Measurements from ENCODE around the gene SDF2L1.
"Not testable (repeated sequence)": the region's sequence is repeated elsewhere in the genome, so short reads cannot be mapped to it uniquely, and the experiment has no call there.

The SDF2L1 gene

DNA sequence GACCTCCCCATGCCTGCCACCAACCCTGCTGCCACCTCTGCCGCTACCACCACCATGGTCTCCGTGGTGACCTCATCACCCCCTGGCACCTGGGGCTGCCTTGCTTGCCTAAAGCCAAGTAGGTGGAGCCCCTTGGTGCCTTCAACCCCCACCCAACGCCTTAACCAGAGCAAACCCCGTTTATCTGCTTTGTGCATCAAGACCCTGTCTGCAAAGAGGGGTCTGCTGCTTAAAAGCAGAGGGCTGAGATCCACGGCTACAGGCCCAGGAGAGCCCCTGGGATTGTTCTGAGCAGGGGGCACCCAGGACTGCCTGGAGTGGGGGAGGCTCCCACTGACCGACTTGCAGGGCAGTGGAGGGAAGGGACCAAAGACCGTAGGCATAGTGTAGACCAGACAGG is 18.8 kb downstream of the SDF2L1 start:
- in situ Hi-C loops (cut with HindIII; ENCODE audit: low sequenced_read_pairs), result no loop called here

DNA sequence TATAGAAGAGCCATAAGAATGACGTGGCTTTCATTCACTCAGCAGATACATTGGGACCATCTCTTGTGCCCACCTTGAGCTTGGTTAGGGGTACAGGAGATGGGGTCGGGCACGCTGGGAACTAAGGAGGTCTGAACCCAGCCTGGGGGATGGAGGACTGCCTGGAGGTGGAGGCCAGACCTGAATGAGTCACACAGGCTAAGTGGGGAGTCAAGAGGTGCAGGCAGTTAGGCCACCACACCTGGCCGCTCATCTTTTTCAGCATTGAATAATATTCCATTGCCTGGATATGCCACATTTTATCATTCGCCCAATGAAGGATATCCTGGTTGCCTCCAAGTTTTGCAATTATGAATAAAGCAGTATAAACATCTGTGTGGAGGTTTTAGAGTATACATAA is 19.9 kb downstream of the SDF2L1 start:
- in situ Hi-C loops (cut with HindIII; ENCODE audit: low sequenced_read_pairs), result no loop called here

DNA sequence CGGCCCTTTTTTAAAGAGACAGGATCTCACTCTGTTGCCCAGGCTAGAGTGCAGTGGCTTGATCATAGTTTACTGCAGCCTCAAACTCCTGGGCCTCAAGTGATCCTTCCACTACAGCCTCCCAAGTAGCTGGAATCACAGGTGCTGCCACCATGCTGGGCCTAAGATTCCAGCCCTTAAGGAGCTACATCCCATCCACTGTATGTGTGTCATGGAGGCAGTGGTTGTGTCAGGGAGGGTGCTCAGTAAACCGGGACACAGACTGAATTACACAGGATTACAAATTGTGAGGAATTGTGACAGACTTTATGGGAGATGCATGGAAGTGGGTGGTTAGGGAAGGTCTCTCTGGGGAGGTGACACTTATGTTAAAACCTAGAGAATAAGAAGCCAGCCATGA is 21.6 kb downstream of the SDF2L1 start:
- in situ Hi-C loops (cut with HindIII; ENCODE audit: low sequenced_read_pairs), result no loop called here

DNA sequence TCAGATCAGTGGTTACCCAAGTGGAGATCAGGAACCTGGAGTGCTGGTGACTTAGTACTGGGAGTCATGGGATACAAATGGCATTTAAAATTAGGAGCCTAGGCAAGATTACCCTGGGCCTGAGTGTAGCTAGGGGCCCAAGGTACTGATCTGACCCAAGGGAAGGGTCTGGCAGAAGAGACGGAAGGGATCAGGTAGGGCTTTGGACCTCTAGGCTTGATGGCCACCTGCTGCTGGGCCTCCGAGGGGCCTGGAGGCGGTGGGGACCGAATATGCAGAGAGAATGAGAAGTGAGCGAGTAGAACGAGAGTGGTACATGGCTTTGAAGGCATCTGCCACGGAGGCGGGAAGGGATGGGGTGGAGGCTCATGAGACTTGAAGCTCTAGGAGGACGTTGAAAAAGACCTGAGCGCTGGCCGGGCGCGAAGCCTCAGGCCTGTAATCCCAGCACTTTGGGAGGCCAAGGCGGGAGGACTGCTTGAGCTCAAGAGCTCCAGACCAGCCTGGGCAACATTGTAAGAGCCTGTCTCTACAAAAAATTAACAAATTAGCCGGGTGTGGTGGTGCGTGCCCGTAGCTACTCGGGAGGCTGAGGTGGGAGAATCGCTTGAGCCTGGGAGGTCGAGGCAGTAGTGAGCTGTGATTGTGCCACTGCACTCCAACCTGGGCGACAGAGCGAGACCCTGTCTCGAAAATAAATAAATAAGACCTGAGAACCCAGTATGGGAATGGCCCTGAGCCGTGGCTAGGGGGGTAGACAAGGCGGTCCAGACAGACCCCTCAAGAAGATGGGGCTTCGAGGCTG is 23.1 kb downstream of the SDF2L1 start:
- in situ Hi-C loops (cut with HindIII; ENCODE audit: low sequenced_read_pairs), result no loop called here

DNA sequence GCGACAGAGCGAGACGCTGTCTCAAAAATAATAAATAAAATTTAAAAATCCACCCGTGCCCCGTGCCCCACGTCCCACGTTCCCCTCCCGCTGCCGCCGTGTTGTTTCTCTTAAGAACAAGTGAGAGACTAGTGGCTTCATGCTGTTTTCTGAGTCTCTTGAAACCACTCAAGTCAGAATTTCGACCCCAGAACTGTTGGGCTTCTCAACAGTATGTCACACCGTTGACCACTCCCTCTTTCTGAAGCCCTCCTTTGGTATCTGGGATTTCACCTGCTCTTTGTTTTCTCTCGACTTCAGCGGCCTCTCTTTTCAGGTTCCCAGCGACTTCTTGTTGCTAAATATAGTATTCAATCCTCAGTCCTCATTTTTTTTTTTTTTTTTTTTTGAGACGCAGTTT is 24.7 kb downstream of the SDF2L1 start:
- in situ Hi-C loops (cut with HindIII; ENCODE audit: low sequenced_read_pairs), result no loop called here

DNA sequence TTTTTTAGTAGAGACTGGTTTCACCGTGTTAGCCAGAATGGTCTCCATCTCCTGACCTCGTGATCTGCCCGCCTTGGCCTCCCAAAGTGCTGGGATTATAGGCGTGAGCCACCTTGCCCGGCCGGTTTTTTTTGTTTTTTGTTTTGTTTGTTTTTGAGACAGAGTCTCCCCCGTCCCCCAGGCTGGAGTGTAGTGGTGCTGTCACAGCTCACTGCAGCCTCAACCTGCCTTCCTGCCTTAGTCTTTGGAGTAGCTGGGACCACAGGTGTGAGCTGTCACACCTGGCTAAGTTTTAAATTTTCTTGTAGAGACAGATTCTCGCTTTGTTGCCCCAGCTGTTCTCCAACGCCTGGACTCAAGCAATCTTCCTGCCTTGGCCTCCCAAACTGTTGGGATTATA is 26.9 kb downstream of the SDF2L1 start:
- in situ Hi-C loops (cut with HindIII; ENCODE audit: low sequenced_read_pairs), result no loop called here

DNA sequence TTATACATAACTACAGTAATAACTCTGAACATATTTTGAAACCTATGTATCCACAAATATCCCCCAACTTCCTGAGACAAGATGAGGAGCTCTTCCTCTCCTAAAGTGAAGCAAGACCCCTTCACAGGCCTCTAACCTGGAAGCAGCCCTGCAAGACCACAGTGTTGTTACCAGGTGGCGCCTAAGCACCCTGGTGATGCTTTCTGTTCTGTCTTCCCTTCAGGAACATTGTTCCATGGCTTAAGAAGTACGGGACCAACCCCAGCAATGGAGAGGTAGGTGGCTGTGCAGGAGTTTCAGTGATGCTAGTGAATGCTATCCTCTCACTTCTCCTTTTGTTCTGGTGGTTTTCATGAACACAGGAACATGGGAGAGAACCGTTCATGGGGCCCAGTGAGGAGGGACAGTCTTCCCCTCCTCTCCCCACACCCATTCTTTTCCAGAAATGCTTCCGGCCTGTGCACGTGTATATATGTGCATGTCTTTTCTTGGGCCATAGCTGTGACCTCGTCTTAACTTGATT is 30.1 kb downstream of the SDF2L1 start:
- in situ Hi-C loops (cut with HindIII; ENCODE audit: low sequenced_read_pairs), result no loop called here

DNA sequence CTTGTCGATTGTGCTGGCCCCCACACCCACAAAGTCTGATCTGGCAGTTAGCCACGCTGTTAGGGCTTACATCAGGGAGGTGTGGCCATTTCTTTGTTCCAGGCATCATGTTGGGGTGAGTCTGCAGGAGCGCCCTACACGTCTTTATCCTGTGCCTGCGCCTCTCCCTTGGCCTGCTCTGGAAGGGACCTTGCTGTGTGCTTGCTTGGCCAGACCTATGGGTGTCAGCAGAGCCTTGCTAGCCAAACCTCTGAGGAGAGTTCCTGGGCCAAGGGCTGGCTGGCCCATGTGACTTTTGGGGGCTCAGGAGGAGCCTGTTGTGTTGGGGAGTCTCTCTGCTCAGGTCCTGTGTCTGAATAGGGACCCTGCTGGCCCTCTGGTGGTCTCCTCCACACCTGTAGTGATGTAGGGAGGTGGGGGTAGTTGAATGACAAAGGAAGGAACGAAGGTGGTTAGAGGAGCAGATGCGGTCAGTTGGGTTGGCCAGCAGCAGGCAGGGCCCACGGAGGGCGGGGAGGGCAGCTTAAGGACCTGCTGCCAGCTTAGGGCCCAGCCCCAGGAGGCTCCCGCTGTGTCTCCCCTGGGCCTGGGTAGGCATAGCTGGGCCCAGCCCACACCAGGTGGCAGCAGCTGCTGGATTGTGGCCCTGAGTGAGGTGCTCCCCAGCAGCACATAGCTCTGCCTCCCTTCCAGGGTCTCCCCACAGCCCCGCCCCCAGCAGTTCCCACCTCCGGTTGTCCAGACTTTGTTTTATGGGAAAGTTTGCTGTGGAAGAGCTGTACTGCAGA is 31.6 kb downstream of the SDF2L1 start:
- in situ Hi-C loops (cut with HindIII; ENCODE audit: low sequenced_read_pairs), result no loop called here

DNA sequence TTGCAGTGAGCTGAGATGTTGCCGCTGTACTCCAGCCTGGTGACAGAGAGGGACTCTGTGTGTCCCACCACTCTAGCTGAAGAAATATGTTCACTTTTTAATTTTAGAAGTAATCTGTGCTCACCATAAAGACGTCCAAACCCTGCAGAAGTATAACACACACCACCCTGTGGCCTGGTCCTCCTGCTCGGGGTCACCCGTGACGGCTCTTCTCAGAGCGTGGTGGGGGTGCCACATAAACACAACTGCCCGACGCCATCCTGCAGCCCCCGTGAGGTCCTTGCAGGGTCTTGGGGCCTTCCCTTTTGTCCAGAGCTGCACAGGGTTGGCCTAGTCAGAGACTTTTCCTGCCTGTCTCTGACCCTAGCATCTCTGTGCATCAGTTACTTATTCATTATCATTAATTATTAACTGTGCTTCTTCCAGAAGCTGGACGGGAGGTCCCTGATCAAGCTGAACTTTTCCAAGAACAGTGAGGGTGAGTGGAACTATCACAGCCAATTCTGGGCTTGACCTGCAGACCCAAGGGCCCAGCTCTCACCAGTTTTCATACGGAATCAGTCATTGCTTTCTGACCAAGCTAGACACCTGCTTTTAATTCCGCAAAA is 32.6 kb downstream of the SDF2L1 start:
- in situ Hi-C loops (cut with HindIII; ENCODE audit: low sequenced_read_pairs), result no loop called here

DNA sequence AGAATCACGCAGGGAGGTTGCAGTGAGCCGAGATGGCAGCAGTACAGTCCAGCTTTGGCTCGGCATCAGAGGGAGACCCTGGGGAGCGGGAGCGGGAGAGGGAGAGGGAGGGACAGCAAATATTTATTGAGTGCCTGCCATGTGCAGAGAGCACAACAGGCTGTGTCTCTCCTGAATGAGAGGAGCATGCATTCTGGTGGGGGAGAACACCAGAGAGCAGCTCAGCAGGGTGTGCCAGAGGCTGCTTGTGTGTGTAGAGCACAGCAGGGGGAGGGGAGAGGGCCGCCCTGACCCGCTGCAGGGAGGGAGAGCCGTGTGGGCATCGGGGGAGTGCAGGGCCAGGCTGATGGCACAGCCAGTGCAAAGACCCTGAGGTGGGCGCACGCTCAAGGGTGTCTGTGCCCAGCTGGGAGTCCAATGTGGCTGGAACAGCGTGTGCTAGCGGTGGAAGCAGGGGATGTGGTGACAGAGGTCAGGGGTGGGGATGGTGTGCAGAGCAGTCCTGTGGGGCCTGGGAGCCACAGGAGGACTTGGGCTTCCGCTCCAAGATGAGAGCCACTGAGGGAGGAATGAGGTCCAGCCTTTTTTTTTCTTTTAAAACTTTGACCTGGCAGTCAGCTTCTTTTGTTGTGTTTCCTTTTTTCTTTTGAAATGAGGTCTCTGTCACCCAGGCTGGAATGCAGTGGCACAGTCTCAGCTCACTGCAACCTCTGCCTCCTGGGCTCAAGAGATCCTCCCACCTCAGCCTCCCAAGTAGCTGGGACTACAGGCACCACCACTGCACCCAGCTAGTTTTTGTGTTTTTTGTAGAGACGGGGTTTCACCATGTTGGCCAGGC is 35.7 kb downstream of the SDF2L1 start:
- in situ Hi-C loops (cut with HindIII; ENCODE audit: low sequenced_read_pairs), result no loop called here

DNA sequence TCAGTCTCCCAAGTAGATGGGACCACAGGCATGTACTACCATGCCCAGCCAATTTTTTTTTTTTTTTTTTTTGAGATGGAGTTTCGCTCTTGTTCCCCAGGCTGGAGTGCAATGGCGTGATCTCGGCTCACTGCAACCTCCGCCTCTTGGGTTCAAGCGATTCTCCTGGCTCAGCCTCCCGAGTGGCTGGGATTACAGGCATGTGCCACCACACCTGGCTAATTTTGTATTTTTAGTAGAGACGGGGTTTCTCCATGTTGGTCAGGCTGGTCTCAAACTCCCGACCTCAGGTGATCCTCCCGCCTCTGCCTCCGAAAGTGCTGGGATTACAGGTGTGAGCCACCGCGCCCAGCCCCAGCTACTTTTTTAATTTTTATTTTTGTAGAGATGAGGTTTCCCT is 36.7 kb downstream of the SDF2L1 start:
- in situ Hi-C loops (cut with HindIII; ENCODE audit: low sequenced_read_pairs), result not testable (repeated sequence)

DNA sequence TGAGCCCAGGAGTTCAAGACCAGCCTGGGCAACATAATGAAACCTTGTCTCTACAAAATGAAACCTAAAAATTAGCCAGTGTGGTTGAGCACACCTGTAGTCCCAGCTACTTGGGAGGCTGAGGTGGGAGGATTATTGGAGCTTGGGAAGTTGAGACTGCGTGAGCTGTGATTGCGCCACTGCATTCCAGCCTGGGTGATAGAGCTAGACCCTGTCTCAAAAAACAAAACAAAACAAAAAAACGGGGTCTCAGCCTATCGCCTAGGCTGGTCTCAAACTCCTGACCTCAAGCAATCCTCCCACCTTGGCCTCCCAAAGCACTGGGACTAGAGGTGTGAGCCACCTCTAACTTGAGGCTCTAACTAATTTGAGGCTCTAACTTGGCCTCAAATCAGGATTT is 37.3 kb downstream of the SDF2L1 start:
- in situ Hi-C loops (cut with HindIII; ENCODE audit: low sequenced_read_pairs), result no loop called here

DNA sequence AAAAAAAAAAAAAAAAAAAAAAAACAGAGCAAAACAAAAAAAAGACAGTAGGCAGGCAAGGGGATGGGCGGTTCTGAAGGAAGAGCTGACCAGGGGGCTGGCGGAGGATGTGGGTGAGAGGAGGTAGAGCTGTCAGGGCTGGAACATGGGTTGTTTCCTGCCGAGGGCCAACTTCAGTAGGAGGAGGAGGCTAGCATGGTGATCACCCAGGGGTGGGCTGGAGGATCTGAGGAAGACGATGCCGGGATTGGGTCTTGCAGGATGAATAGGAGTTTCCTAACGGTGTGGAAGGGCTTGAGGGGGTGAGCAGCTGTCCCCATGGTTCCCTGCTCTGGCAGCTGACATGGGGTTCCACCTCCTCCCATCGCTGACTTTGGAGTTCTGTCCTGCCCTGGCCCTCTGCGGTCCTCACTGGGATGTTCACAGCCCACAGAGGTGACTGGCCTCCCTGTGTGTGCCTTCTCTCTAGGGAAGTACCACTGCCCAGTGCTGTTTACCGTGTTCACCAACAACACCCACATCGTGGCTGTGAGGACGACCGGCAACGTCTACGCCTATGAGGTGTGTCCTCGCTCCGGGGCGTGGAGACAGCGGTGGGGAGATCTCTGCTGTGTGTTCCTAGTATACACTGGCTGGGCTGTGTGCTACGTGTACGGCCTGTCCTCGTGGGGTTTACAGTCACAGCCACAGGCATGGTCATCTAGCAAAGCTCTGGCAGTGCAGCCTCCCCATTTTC is 38.9 kb downstream of the SDF2L1 start:
- in situ Hi-C loops (cut with HindIII; ENCODE audit: low sequenced_read_pairs), result no loop called here

DNA sequence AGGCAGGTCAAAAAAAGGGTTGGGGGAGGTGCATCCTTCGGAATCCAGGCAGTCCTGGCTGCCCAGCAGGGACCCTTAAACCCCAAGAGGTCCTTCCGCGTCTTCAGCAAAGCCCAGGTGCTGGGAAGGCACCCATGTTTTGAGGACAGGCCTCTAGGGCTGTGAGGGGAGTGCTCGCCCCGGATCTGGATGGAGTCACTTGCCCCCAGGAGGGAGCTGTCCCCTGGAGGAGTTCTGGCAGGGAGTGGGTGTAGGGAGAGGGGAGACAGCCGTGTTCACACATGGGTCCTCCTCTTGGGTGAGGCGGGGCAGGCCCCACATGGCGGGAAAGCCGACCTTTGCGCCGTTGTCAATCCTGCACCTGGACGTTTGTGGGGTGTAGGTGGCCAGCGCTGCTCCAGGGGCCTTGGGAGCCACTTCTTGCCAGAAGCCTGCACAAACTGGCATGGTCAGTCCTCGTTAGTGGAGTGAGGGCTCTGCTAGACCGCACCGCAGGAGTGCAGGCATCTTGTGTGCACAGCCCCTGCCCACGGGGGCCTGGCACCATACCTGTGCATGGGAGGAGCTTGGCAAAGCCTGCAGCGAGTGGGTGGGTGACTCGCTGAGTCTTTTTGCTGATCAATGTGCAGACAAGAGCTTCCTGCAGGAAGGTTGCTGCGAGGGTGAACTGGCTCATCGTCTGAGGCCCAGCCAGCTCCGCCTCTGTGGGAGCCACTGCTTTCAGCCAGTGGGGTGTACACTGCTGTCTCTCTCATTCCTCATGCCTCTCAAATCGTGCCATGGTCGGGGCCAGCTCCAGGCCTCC is 39.7 kb downstream of the SDF2L1 start:
- in situ Hi-C loops (cut with HindIII; ENCODE audit: low sequenced_read_pairs), result no loop called here

DNA sequence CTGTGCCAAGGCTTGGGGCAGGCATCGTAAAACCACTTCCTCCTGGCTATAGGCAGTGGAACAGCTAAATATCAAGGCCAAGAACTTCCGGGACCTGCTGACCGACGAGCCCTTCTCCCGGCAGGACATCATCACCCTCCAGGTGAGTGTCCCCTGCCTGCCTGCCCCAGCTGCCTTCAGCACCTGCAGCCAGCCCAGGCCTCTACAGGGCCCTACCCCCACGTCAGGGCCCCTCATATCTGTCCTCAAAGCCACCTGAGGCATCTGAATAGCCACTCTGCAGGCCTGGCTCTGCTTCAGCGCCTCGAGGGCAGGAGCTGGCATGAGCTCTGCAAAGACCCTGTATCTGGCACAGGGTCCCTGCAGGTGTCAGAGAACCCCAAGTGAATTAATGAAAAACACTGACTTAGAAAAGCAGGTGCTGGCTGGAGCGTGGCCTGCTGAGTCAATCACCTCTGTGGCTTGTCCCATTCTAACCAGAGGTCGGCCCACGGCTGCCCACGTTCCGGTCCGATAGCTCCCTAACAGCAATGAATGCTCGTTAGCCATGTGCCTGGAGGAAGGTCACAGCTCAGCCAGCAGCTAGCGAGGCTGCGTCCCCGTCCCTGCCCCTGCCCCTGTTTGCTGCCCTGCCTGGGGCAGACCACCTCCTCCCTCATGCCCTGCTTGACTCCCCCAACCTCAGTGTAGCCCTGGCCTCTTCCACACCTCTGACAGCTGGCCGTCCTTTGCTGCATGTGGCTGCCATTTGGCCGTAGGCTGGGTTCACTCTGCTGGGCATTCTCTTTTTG is 40.5 kb downstream of the SDF2L1 start:
- in situ Hi-C loops (cut with HindIII; ENCODE audit: low sequenced_read_pairs), result no loop called here

DNA sequence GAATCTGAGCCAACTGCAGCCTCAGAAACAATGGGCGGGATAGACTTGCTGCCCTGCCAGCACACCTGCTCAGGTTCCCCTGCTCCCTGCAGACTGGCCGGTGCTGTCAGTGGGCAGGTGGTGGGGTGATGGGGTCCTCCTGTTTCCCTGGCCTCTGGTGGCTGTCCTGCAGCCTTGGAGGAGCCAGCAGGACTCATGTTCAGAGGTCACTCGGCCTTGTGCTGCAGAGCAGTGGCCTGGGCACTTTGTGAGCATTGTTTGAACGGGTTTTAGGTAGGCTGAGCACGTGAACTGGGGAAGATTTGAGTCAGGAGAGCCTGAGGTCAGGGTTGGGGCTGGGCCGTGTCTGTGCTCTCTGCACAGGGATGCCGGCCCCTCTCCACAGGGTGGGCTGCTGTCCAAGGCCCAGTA is 41.3 kb downstream of the SDF2L1 start:
- in situ Hi-C loops (cut with HindIII; ENCODE audit: low sequenced_read_pairs), result no loop called here

DNA sequence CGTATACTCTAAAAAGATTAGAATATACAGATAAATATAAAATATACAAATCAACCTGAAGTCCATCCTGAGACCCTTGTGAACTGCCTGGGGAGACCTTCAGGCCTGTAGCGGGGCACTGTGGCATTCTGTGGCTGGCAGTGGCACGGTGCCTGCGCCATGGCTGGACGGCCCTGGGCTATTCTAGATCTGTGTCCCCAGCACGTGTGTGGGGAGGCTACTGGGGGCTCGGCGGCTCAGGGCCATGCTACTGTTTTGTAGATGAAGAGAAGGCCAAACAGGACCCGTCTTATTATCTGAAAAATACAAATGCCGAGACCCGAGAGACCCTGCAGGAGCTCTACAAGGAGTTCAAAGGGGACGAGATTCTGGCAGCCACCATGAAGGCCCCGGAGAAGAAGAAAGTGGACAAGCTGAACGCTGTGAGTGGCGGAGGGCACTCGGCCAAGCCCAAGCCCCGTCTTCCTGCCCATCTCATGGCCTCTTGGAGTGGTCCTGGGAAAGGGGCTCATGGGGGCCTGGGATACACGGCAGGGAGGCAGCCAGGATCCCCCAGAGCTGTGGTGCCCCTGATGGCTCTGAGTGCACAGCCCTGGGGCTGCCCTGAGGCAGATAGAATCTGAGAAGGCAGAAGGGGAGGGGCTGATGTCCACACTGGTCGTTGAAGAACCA is 42.5 kb downstream of the SDF2L1 start:
- in situ Hi-C loops (cut with HindIII; ENCODE audit: low sequenced_read_pairs), result no loop called here

DNA sequence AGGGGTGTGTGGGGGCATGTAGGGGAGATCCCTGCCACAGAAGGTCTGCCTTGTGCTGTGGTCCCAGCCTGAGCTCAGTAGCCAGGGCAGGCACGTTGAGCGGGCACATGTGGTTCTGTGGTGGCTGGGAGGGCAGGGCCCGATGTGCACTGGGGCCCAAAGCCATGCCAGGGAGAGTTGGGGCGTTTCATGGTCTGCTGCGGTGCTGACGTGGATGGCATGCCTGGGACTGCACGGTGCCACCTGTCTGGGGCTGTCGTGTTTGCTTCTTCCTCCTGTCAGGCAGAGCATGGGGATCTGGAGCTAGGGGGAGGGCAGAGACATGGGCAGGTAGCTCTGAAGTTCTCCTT is 43.0 kb downstream of the SDF2L1 start:
- in situ Hi-C loops (cut with HindIII; ENCODE audit: low sequenced_read_pairs), result no loop called here

All from DLD1 (cell line).